HG03196 (cell line): ENCODE measurements around the gene NPAS3.

Experiments used
- ATAC-seq: cut with Tn5 transposase; IDR thresholded peaks from one replicate; pipeline ENCODE4 v1.9.1; 2021; ENCODE audit not compliant: unreplicated experiment

The NPAS3 gene

GRCh38 chr14:32940066-32940651 is 1.5 kb downstream of the NPAS3 start:
- no peak for ATAC-seq

GRCh38 chr14:32940711-32941667 is 2.3 kb downstream of the NPAS3 start:
- no peak for ATAC-seq

GRCh38 chr14:32941668-32942065 is 3.0 kb downstream of the NPAS3 start:
- ATAC-seq: no peak

GRCh38 chr14:32947081-32947480 is 8.4 kb downstream of the NPAS3 start:
- no peak for ATAC-seq

- no peak for ATAC-seq
Observed at GRCh38 chr14:32947792-32948191, 9.1 kb downstream of the NPAS3 start.

- ATAC-seq: no peak
Observed at GRCh38 chr14:32950584-32950983, 11.9 kb downstream of the NPAS3 start.

GRCh38 chr14:32967421-32967820 is 28.7 kb downstream of the NPAS3 start:
- no peak for ATAC-seq

- no peak for ATAC-seq
Observed at GRCh38 chr14:32968972-32969544, 30.4 kb downstream of the NPAS3 start.

GRCh38 chr14:32977913-32978312 is 39.2 kb downstream of the NPAS3 start:
- no peak for ATAC-seq

GRCh38 chr14:32978691-32979255 is 40.1 kb downstream of the NPAS3 start:
- ATAC-seq: no peak

GRCh38 chr14:32980178-32980901 is 41.7 kb downstream of the NPAS3 start:
- no peak for ATAC-seq

- no peak for ATAC-seq
Observed at GRCh38 chr14:32980902-32981501, 42.3 kb downstream of the NPAS3 start.

GRCh38 chr14:32984241-32984930 is 45.7 kb downstream of the NPAS3 start:
- no peak for ATAC-seq

GRCh38 chr14:32985866-32986265 is 47.2 kb downstream of the NPAS3 start:
- ATAC-seq: no peak

- ATAC-seq: no peak
Observed at GRCh38 chr14:32986791-32987540, 48.3 kb downstream of the NPAS3 start.

- no peak for ATAC-seq
Observed at GRCh38 chr14:32991691-32992090, 53.0 kb downstream of the NPAS3 start.

- ATAC-seq: no peak
Observed at GRCh38 chr14:32993921-32994320, 55.2 kb downstream of the NPAS3 start.

- no peak for ATAC-seq
Observed at GRCh38 chr14:32996343-32996742, 57.7 kb downstream of the NPAS3 start.

GRCh38 chr14:32998433-32998832 is 59.8 kb downstream of the NPAS3 start:
- no peak for ATAC-seq
